GM21723 (cell line): Measurements from ENCODE around the gene GAS5.
"Not testable (repeated sequence)": the region's sequence is repeated elsewhere in the genome, so short reads cannot be mapped to it uniquely, and the experiment has no call there.

Experiments
- ATAC-seq: cut with Tn5 transposase; IDR thresholded peaks from one replicate; pipeline ENCODE4 v1.9.1; 2021; ENCODE audit warnings: mild to moderate bottlenecking, moderate library complexity; ENCODE audit not compliant: unreplicated experiment

GAS5 gene

GRCh38 chr1:173867753-173868265 is at the start of gene GAS5:
GAS5 (minus strand) TSS chr1:173867989.
- ATAC-seq: peak; percentile 75

- no peak for ATAC-seq
Observed at GRCh38 chr1:173917149-173917548, 49.4 kb upstream of the GAS5 start, which contains the start of gene SERPINC1. SERPINC1 (minus strand) TSS chr1:173917327; CDS start chr1:173917259, 68 bp downstream.

GRCh38 chr1:173916667-173917066 is 48.9 kb upstream of the GAS5 start:
- ATAC-seq: no peak

- no peak for ATAC-seq
Observed at GRCh38 chr1:173915596-173915995, 47.8 kb upstream of the GAS5 start.

- ATAC-seq: no peak
Observed at GRCh38 chr1:173914366-173914871, 46.6 kb upstream of the GAS5 start.

GRCh38 chr1:173913111-173913510 is 45.3 kb upstream of the GAS5 start:
- no peak for ATAC-seq

- ATAC-seq: no peak
Observed at GRCh38 chr1:173903827-173904531, 36.2 kb upstream of the GAS5 start.

- no peak for ATAC-seq
Observed at GRCh38 chr1:173900992-173901391, 33.2 kb upstream of the GAS5 start.

- ATAC-seq: no peak
Observed at GRCh38 chr1:173900427-173900826, 32.6 kb upstream of the GAS5 start.

- ATAC-seq: no peak
Observed at GRCh38 chr1:173894189-173894588, 26.4 kb upstream of the GAS5 start.

GRCh38 chr1:173893611-173894010 is 25.8 kb upstream of the GAS5 start:
- ATAC-seq: no peak

GRCh38 chr1:173889885-173890284 is 22.1 kb upstream of the GAS5 start:
- ATAC-seq: no peak

GRCh38 chr1:173888749-173889148 is 21.0 kb upstream of the GAS5 start:
- no peak for ATAC-seq

GRCh38 chr1:173887627-173888026 is 19.8 kb upstream of the GAS5 start:
- no peak for ATAC-seq

- no peak for ATAC-seq
Observed at GRCh38 chr1:173886746-173887611, 19.2 kb upstream of the GAS5 start.

- no peak for ATAC-seq
Observed at GRCh38 chr1:173884701-173885100, 16.9 kb upstream of the GAS5 start.

GRCh38 chr1:173881117-173881516 is 13.3 kb upstream of the GAS5 start:
- ATAC-seq: not testable (repeated sequence)

GRCh38 chr1:173878251-173878650 is 10.5 kb upstream of the GAS5 start:
- ATAC-seq: no peak

GRCh38 chr1:173876732-173877131 is 8.9 kb upstream of the GAS5 start:
- ATAC-seq: no peak

GRCh38 chr1:173871500-173871899 is 3.7 kb upstream of the GAS5 start:
- no peak for ATAC-seq

GRCh38 chr1:173871091-173871490 is 3.3 kb upstream of the GAS5 start:
- no peak for ATAC-seq
